B cell (primary cell): ENCODE data around the gene PRKN. TPM values are rescaled to one million over a fixed set of nuclear protein-coding genes. Genes with fewer than 3 reads are reported as not detected.
"Not testable (repeated sequence)": the region's sequence is repeated elsewhere in the genome, so short reads cannot be mapped to it uniquely, and the experiment has no call there.

ENCODE experiments used
- ATAC-seq: fragments of 200-7000 bp; cut with Tn5 transposase; one replicate; pipeline ENCODE4 v1.10.0; 2021; ENCODE audit warnings: low read depth, mild to moderate bottlenecking, moderate number of reproducible peaks, moderate library complexity
- CTCF ChIA-PET: fragments of 350-600 bp; sonication (Branson Sonifier 250); formaldehyde crosslinking; loops from one replicate; lab custom pipeline; 2021; ENCODE audit warnings: antibody characterized with exemption, inconsistent platforms; lab: Charles Lee
- POLR2A ChIA-PET: fragments of 350-600 bp; sonication (Branson Sonifier 250); formaldehyde crosslinking; loops from one replicate; lab custom pipeline; 2021; ENCODE audit warnings: antibody characterized with exemption; lab: Charles Lee
- DNase-seq: peaks from one replicate; pipeline ENCODE4 v3.0.0; 2013
- H2AFZ ChIP-seq: 2 replicates; pipeline ENCODE4 v1.6.1; 2012; ENCODE audit warnings: mild to moderate bottlenecking, low read depth, low read length; ENCODE audit not compliant: insufficient read depth, poor library complexity, severe bottlenecking
- H3K27ac ChIP-seq, 2 donors: 1 replicate in 1 of 2; 2 replicates in 1 of 2; pipeline ENCODE4 v1.5.1; 2012 to 2013; ENCODE audit warnings: low read length in 2 of 2, mild to moderate bottlenecking in 2 of 2, moderate library complexity in 1 of 2
- H3K27me3 ChIP-seq, 4 experiments: fragments of 200-600 bp in 1 of 4; sonication (generic) in 1 of 4; replicated peaks in 1 of 4; 1 replicate in 2 of 4; 2 replicates in 2 of 4; pipeline versions ENCODE4 v1.6.1 to v1.7.0; 2013 to 2016; ENCODE audit warnings: low read length in 3 of 4, mild to moderate bottlenecking in 2 of 4, mixed read lengths in 1 of 4, moderate library complexity in 1 of 4; ENCODE audit not compliant: insufficient read depth in 4 of 4, control insufficient read depth in 3 of 4; ENCODE audit errors: control extremely low read depth in 1 of 4
- H3K36me3 ChIP-seq, 2 experiments: replicated peaks in 1 of 2; 1 replicate in 1 of 2; 2 replicates in 1 of 2; pipeline versions ENCODE4 v1.6.1 to v1.7.1; 2013; ENCODE audit warnings: low read length in 1 of 2; ENCODE audit not compliant: insufficient read depth in 2 of 2, control insufficient read depth in 1 of 2; ENCODE audit errors: control extremely low read depth in 1 of 2, extremely low read depth in 1 of 2
- H3K4me1 ChIP-seq, 2 donors: fragments of 200-600 bp in 1 of 2; sonication (generic) in 1 of 2; 1 replicate in 1 of 2; 2 replicates in 1 of 2; pipeline versions ENCODE4 v1.5.1 to v1.6.1; 2013 to 2017; ENCODE audit warnings: low read length in 2 of 2; ENCODE audit not compliant: control insufficient read depth in 2 of 2, insufficient read depth in 2 of 2
- H3K4me2 ChIP-seq: replicated peaks from 2 replicates; pipeline ENCODE3; 2012; ENCODE audit warnings: mild to moderate bottlenecking, low read depth, low read length; ENCODE audit not compliant: poor library complexity, severe bottlenecking
- H3K4me3 ChIP-seq, 5 experiments: fragments of 200-600 bp in 1 of 5; sonication (generic) in 1 of 5; 1 replicate in 3 of 5; 2 replicates in 2 of 5; pipeline versions ENCODE4 v1.5.1 to v1.7.0; 2011 to 2016; ENCODE audit warnings: low read length in 4 of 5, mild to moderate bottlenecking in 4 of 5, low read depth in 2 of 5, control low read depth in 1 of 5, moderate library complexity in 1 of 5; ENCODE audit not compliant: insufficient read depth in 1 of 5; ENCODE audit errors: control extremely low read depth in 1 of 5, extremely low read depth in 1 of 5
- H3K79me2 ChIP-seq: fragments of 200-600 bp; sonication (generic); one replicate; pipeline ENCODE4 v1.6.0; 2016; ENCODE audit warnings: low read length; ENCODE audit not compliant: control insufficient read depth, insufficient read depth
- H3K9ac ChIP-seq: fragments of 200-600 bp; sonication (generic); 2 replicates; pipeline ENCODE4 v1.6.1; 2017; ENCODE audit warnings: mild to moderate bottlenecking, low read length, moderate library complexity
- H3K9me3 ChIP-seq, 3 donors: one replicate each; pipeline versions ENCODE4 v1.6.1 to v1.7.1; 2013; ENCODE audit warnings: low read length in 2 of 3; ENCODE audit not compliant: control insufficient read depth in 2 of 3, insufficient read depth in 1 of 3; ENCODE audit errors: control extremely low read depth in 1 of 3
- H4K20me1 ChIP-seq: 2 replicates; pipeline ENCODE4 v1.6.0; 2012; ENCODE audit warnings: mild to moderate bottlenecking, low read length; ENCODE audit not compliant: insufficient read depth, control insufficient read depth, poor library complexity, severe bottlenecking
- H3K27ac Mint-ChIP-seq: one replicate; pipeline ENCODE4 v1.8.0; 2021; ENCODE audit warnings: mixed read lengths
- H3K27me3 Mint-ChIP-seq: one replicate; pipeline ENCODE4 v1.8.0; 2021; ENCODE audit warnings: mixed read lengths
- H3K4me1 Mint-ChIP-seq: one replicate; pipeline ENCODE4 v1.8.0; 2021; ENCODE audit warnings: mixed read lengths
- H3K4me3 Mint-ChIP-seq: one replicate; pipeline ENCODE4 v1.8.0; 2021; ENCODE audit warnings: mixed read lengths
- H3K9me3 Mint-ChIP-seq: one replicate; pipeline ENCODE4 v1.8.0; 2022; ENCODE audit warnings: mixed read lengths; ENCODE audit not compliant: insufficient read depth
- EZH2 ChIP-seq: IDR thresholded peaks from 2 replicates; pipeline ENCODE4 v1.6.1; 2012; ENCODE audit warnings: borderline replicate concordance, low read depth, mild to moderate bottlenecking, moderate library complexity, low read length; ENCODE audit not compliant: insufficient read depth, poor library complexity, severe bottlenecking
- WGBS: methylation state at CpG from one replicate; pipeline ENCODE4 v1.1.5; 2013; ENCODE audit warnings: missing lambda C conversion rate; ENCODE audit not compliant: insufficient coverage; 5-methylcytosine and 5-hydroxymethylcytosine counted together
- intact Hi-C: fragments of 100-400 bp; cut with micrococcal nuclease; formaldehyde crosslinking; loops from one replicate; pipeline ENCODE4 v1.10.0; 2022
- polyA plus RNA-seq: library from polyadenylated mRNA; depleted of rRNA; stranded (reverse); fragments of >200 nt; gene quantifications from 2 replicates; pipeline ENCODE4 v1.2.3, GENCODE V29; 2012
- total RNA-seq, 2 donors: library from RNA; stranded (reverse); fragments of 120-200 nt in 1 of 2; gene quantifications; 1 replicate in 1 of 2; 2 replicates in 1 of 2; pipeline versions ENCODE4 v1.2.3 to v1.2.4, GENCODE V29; 2013 to 2022
- TF ChIP-seq, protein P1 (sequence below): fragments of 200-600 bp; IDR thresholded peaks from one replicate; pipeline ENCODE4 v1.8.0; 2022; ENCODE audit warnings: antibody characterized with exemption, mild to moderate bottlenecking

Gene PRKN
- total and polyA plus RNA-seq, 2 donors (not counting 1 experiment from before 2014, with no cell fraction given): 1.6 to 6.2 TPM

DNA sequence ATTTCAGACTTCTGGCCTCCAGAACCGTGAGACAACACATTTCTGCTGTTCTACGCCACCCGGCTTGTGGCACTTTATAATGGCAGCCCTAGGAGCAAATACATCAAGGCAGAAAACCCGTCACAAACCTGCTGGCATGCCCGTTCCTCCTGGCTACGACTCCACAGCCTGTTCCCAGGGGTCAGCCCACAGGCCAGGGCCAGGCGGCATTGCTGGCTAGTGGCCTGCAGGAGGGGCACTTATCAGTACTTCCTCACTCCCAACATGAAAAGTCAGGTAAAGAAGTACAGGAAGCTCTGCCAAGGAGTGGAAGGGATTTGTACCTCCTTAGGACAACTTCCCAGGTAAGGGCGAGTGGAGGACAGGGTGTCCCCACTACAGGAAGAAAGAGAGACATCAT, 1230.6 kb downstream of the PRKN start:
- TF ChIP-seq, protein P1, sequence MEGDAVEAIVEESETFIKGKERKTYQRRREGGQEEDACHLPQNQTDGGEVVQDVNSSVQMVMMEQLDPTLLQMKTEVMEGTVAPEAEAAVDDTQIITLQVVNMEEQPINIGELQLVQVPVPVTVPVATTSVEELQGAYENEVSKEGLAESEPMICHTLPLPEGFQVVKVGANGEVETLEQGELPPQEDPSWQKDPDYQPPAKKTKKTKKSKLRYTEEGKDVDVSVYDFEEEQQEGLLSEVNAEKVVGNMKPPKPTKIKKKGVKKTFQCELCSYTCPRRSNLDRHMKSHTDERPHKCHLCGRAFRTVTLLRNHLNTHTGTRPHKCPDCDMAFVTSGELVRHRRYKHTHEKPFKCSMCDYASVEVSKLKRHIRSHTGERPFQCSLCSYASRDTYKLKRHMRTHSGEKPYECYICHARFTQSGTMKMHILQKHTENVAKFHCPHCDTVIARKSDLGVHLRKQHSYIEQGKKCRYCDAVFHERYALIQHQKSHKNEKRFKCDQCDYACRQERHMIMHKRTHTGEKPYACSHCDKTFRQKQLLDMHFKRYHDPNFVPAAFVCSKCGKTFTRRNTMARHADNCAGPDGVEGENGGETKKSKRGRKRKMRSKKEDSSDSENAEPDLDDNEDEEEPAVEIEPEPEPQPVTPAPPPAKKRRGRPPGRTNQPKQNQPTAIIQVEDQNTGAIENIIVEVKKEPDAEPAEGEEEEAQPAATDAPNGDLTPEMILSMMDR: no peak
- TF ChIP-seq EZH2: no peak
- WGBS: 81% methylated on average over 5 of the region's 8 CpGs
- intact Hi-C loops: no loop called here
- Histone ChIP-seq H2AFZ (no peak overlapping the region), H3K27me3 (no peaks in the 10 kb centered on the region), H3K4me1 (no peaks in the 10 kb centered on the region), H4K20me1 (no peaks in the 10 kb centered on the region), H3K27ac (no peak overlapping the region), H3K4me2 (no peak overlapping the region), H3K9ac (no peak overlapping the region), H3K4me3 (no peak overlapping the region), H3K9me3 (peaks cover 0 to 7% (median 0%) of the 10 kb centered on the region in 3 donors), H3K79me2 (no peaks in the 10 kb centered on the region), H3K36me3 (no peaks in the 10 kb centered on the region)
- H3K27me3 Mint-ChIP-seq: no peaks in the 10 kb centered on the region
- ATAC-seq (no peak), DNase-seq (no peak)
- no peak overlapping the region for H3K4me3 Mint-ChIP-seq
- CTCF ChIA-PET: no interaction called here
- H3K27ac Mint-ChIP-seq: no peak overlapping the region
- POLR2A ChIA-PET: no interaction called here
- peaks cover 3% of the 10 kb centered on the region for H3K9me3 Mint-ChIP-seq
- no peaks in the 10 kb centered on the region for H3K4me1 Mint-ChIP-seq

DNA sequence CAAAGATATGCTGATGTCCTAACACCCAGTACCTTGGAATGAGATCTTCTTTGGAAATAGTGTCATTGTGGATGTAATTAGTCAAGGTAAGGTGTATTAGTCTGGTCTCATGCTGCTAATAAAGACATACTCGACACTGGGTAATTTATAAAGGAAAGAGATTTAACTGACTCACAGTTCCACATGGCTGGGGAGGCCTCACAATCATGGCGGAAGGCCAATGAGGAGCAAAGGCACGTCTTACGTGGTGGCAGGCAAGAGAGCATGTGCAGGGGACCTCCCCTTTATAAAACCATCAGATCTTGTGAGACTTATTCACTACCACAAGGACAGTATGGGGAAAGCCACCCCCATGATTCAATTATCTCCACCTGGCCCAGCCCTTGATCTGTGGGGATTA, 1231.3 kb downstream of the PRKN start:
- POLR2A ChIA-PET, H3K36me3 ChIP-seq, H3K4me3 ChIP-seq, H3K4me3 Mint-ChIP-seq, H3K79me2 ChIP-seq, H3K4me1 Mint-ChIP-seq, H3K9me3 ChIP-seq, H3K9me3 Mint-ChIP-seq, DNase-seq, H3K27me3 ChIP-seq, H3K27ac ChIP-seq, ATAC-seq, H3K27me3 Mint-ChIP-seq, H4K20me1 ChIP-seq, H3K4me1 ChIP-seq, H3K4me2 ChIP-seq, H3K9ac ChIP-seq, H2AFZ ChIP-seq, intact Hi-C loops, H3K27ac Mint-ChIP-seq, CTCF ChIA-PET: not testable (repeated sequence)
- WGBS: 78% methylated on average over 1 of the region's 4 CpGs
